Raji (cell line): ENCODE results near the gene FAN1.

Source experiments
- POLR2A ChIP-seq: IDR thresholded peaks from 2 replicates; pipeline ENCODE4 v1.6.1; 2011; ENCODE audit warnings: low read depth, low read length, control low read depth; ENCODE audit not compliant: insufficient read depth

FAN1 gene

GRCh38 chr15:30963681-30964080 lies 60.0 kb downstream of the FAN1 start:
- no peak for TF ChIP-seq POLR2A

GRCh38 chr15:30969724-30970123 lies 66.0 kb downstream of the FAN1 start:
- no peak for TF ChIP-seq POLR2A

GRCh38 chr15:30973379-30973778 lies 69.7 kb downstream of the FAN1 start:
- TF ChIP-seq POLR2A: no peak

- TF ChIP-seq POLR2A: no peak
Measured at GRCh38 chr15:30974112-30974511, 70.4 kb downstream of the FAN1 start.

GRCh38 chr15:30978328-30978727 lies 74.6 kb downstream of the FAN1 start:
- TF ChIP-seq POLR2A: no peak

- no peak for TF ChIP-seq POLR2A
Measured at GRCh38 chr15:30979457-30979856, 75.7 kb downstream of the FAN1 start.

GRCh38 chr15:30984118-30984517 lies 80.4 kb downstream of the FAN1 start:
- TF ChIP-seq POLR2A: no peak

- no peak for TF ChIP-seq POLR2A
Measured at GRCh38 chr15:30984542-30984941, 80.8 kb downstream of the FAN1 start.

GRCh38 chr15:30985081-30985531 lies 81.4 kb downstream of the FAN1 start:
- TF ChIP-seq POLR2A: no peak

- no peak for TF ChIP-seq POLR2A
Measured at GRCh38 chr15:30990036-30990435, 86.3 kb downstream of the FAN1 start.

- TF ChIP-seq POLR2A: no peak
Measured at GRCh38 chr15:30990446-30991254, 86.9 kb downstream of the FAN1 start.

- TF ChIP-seq POLR2A: peak; percentile 81
Measured at GRCh38 chr15:30991255-30992235, 87.8 kb downstream of the FAN1 start, which contains the start of gene MTMR10. TSS of gene MTMR10 (minus strand) at chr15:30991628. CDS start at chr15:30991506, 122 bp downstream.

- no peak for TF ChIP-seq POLR2A
Measured at GRCh38 chr15:30992249-30992864, 88.6 kb downstream of the FAN1 start.
